AG08395 (cell line): ENCODE data around the gene PEA15.
A peak's percentile ranks its signal among the peaks of the same experiment; 100 is the strongest.

Experiments
- DNase-seq: peaks from one replicate; pipeline ENCODE4 v3.0.0; 2012; ENCODE audit warnings: mixed read lengths, low spot score

The PEA15 gene

DNA sequence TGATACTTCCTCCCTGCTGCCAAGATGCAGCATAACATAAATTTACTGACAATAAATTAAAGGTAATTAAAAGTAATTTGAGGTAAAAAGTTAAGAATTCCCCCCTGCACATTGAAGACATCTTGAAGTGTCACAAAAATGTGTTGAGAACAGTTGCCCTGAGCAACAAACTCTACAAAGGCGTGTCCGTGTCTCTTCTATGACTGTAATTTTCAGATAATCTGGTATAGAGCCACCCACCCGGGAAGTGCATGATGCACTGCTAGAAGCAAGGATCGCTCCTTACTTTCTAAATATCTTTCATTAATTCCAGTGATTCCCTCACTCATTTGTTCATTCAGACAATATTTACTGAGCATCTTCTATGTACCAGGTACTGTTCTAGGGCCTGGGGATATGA lies 25.8 kb upstream of the PEA15 start:
- no peak for DNase-seq

DNA sequence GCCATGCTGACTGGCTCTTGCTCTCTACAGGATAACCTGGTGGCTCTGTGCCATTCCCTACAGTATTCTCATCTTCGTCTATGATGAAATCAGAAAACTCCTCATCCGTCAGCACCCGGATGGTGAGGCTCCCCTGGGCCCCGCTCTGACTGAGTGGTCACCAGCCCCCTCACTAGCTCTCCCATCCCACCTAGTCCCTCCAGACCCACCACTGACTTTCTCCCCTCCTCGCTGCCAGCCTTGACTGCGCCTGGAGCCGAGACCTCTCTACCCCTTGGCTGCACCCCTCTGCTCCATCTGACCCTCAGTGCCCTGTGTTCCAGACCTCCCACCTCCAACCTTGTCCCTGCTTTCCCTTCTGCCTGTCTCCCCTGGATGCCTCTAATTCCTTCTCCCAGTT lies 18.9 kb upstream of the PEA15 start:
- no peak for DNase-seq

DNA sequence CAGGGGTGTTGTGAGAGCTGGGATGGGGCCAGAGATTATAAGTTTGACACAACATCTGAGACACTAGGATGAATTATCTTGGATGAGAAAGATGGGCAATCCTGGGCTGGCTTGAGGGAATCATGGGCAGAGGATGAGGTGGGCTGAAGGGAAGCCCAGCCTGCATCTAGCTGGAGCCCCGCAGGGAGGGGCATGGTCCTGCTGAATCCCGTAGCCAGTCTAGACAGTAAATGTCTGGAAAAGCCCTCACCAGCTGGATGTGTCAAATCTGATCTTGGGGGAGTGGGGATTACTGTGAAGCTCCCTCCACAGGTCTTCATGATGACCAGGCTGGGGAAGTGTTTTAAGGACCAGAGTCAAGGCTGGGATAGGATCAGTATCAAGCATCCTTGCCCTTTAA lies 18.5 kb upstream of the PEA15 start:
- no peak for DNase-seq

DNA sequence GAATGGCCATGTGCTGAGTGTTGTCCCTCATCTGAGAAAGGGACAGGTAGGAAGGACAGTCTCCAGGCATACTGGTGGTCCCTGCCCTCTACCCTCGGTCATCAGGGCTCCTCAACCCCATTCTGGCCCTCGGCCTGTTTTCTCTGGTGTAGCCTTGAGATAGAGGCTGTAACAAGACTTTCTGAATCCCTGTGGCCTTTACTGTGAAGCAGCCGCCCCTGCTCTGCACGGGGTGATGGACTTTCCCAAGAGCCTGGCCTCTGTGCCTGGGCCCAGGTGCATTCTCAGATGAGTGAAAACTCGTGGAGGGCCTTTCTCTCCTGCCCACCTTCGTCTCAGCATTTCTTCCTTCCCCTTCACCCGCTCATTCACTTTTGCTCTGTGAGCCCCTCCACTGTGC lies 17.8 kb upstream of the PEA15 start:
- DNase-seq, result no peak

DNA sequence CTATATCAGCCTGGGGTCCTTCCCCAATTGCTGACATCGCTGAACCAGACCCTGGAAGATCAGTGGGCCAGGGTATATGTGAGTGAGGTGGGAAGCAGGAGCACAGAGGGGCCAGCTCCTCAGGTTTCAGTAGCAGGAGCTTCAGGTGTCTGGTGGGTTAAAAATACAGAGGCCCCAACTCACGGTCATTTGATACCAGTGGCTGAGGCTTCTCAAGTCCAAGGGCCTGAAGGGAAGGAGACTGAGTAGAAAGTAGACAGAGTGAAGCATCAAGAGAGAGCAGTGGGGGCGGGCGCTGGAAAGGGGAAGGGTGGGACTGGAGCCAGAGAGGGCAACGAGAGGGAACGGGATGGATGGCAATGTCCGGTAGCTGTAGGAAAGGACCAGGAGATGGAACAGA lies 16.8 kb upstream of the PEA15 start:
- no peak for DNase-seq

DNA sequence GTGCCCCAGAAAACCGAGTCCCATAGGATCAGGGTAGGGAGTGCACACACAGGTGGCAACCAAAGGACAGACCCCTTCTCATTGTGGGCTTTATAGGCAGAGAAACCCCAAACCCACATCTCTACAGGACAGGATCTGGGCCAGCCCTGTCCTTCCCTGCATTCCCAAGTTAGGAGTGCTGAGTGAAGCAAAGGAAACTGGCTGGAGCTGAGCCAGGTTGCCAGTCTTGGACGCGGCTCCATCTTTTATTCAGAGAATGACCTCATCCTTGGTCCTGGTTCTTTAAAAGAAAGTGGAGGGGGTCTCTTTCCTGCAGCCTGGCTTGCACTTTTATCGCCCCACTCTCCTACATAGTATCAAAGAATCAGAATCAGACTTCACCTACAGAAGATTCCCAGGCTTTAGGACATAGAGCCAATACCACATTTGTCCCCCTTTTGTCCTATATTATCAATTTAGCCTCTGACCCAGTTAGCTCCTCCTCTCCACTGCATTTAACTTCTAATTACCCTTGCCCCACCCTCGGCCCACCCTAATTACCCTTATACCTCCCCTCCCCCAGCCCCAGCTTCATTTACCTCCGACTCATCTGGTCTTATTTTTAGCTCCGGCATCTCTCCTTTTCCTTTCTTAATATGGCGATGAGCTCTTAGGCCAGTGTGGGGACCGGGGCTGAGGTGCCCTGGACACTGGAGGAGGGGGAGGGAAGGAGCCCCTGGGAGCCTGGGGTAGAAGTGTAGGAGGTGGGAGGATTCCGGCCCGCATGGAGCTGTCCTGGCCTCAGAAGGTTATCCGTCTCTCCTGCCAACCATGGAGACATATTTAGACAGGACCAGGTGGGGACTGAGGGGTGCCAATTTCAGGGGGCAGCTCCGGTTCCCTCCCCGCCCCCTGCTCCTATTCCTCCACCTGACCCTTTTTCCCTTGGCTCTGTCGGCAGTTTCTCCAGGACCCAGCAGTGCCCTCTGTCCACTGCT lies 15.2 kb upstream of the PEA15 start, which contains the start of gene CASQ1:
TSS of gene CASQ1 (plus strand) at position 927 of the 977 bp plus-strand sequence. CDS start 177 bp downstream, outside the sequence.
- DNase-seq, result peak; percentile 45

DNA sequence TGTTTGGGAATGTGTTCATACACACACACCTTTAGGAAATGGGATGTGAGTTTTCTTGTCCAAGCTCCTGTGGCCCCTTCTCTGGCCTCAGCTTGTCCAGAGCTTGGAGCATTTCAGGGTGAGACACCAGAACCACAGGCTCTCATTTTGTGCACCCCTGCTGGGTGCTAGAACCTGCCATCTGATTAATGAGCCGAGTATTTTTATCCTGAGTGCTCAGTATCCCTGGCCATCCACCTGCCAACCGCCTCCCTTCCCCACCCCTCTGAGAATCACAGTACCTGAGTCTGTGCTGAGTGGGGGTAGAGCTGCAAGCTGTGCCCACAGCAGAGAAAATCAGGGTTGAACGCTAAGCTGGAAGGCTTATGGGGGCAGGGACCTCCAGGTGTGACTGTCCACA lies 13.4 kb upstream of the PEA15 start:
- DNase-seq, result no peak

DNA sequence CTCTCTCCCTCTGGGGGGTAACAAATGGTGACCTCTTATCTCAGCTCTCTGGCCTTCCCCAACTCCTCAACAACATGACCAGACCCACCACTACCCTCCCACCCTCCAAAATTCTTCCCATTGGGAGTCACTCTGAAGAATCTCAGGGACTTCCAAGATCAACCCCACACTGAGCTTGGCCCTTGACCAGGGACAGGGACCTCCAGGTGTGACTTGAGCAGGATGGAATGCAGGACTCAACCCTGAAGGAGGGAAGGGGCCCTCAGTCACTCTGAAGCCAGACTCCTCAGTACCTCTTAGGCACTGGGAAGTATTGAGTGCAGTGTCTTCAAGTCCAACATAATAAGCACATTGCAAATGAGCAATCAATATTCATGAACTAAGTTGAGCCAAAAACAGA lies 12.9 kb upstream of the PEA15 start:
- no peak for DNase-seq

DNA sequence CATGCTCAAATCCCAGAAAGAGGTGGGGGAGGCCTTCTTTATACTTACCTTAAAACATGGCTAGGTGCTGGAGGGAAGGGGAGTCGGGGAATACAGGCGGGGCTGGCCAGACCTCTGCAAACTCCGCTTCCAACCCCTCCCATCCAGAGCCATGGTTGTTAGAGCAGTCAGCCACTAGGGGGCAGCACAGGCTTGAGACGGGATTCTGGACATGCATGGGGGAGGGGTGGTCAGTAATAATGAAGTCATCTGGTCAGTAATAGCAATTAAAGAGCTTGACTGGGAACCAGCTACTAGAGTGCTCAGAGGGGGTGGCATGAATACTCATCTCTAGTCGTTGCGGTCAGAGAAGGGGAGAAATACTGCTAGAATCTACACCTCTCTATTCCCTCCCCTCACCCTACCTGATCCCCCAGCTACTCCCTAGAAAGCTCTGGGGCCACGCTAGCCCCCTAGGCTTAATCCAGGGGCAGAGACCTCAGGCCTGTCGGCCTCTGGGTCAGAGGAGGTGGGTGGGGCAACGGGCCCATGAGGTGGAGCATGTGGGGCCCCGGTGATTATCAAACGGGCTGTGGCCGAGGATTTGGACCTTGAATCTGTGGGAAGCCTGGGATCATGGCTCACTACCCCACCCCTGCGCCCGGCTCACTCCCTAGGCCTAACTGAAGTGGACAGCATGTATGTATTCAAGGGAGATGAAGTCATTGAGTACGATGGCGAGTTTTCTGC lies 11.9 kb upstream of the PEA15 start:
- peak; percentile 86 for DNase-seq

DNA sequence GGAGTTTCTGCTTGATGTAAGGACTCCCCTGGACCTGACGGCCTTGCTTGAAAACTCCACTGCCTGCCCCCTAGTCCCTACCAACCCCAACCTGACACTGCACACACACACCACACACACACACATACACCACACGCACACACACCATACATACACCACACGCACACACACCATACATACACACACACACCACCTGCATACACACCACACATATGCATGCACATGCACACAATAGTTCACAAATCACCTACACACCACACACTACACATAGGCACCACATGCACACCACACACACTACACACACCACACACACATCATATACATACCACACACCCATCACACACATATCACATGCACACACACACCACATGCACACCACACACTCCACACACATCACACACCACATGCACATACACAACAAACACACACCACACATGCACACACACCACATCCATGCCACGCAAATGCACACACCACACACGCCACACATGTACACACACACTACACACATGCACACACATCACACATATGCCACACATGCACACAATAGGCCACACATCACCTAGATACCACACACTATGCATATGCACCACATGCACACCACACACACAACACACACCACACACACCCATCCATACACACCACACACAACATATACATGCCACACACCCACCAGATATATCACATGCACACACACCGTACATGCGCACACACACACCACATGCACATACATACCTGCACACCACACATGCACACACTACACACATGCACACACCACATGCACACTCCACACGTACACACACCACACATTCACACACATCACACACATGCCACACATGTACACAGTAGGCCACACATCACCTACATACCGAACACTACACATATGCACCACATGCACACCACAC lies 11.1 kb upstream of the PEA15 start:
- DNase-seq, result no peak

DNA sequence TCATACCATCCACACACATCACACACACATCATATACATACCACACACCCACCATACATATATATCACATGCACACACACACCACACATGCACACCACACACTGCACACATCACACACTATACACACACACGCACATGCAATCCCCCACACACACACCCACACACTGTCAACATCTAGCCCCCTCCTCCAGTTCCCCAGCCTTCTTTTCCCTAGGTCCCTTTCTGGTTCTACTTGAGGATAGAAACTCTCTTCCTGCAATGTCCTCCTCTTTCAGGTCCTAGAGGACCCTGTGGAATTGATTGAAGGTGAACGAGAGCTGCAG lies 10.5 kb upstream of the PEA15 start:
- DNase-seq, result no peak

DNA sequence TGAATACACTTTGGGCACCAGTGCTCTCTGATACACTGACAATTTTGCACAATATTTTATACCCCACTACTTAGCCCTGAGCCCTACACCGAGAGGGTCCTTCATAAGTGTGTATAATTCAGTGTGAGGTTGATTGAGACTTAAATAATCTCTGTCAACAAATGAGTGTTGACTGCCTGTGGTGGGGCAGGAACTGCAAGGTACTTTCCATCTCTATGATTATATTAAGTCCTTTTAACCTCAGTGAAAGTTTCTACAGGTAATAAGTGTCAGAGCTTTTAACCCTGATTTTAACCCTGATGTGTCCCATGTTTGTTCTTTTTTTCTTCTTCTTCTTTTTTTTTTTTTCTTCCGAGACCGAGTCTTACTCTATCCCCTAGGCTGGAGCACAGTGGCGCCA lies 9.0 kb upstream of the PEA15 start:
- DNase-seq, result no peak

DNA sequence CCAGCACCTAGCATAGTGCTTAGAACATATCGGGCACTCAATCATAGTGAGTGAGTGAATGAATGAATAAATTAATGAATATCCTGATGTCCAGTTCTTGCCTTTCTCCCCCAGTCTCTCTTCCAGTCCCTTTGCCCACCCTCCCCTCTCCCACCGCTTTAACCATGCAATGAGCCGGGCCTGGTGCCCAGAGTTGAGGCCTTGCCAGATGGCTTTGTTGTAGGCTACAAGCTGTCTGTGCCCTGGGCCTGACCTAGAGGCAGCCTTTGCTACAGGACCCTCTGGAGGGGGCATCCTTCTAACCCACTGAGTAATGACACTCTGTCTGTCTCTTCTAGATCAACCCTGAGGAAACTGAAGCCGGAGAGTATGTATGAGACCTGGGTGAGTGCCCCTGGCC lies 8.0 kb upstream of the PEA15 start:
- DNase-seq, result no peak

DNA sequence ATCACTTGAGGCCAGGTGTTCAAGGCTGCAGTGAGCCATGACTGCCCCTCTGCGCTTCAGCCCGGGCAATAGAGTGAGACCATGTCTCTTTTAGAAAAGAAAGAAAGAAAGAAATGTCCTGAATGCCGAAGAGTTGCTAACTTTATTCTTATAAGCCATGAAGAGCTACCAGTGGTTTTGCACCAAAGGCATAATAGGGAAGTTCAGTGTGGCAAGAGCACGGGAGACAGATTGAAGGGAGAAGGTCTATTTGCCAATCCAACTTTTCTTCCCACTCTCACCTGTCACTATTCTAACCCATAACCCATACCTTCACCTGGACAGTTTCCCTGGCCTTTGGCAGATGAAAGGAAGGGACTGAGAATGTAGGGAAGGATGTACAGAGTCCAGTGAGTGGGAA lies 4.4 kb upstream of the PEA15 start:
- DNase-seq, result no peak

DNA sequence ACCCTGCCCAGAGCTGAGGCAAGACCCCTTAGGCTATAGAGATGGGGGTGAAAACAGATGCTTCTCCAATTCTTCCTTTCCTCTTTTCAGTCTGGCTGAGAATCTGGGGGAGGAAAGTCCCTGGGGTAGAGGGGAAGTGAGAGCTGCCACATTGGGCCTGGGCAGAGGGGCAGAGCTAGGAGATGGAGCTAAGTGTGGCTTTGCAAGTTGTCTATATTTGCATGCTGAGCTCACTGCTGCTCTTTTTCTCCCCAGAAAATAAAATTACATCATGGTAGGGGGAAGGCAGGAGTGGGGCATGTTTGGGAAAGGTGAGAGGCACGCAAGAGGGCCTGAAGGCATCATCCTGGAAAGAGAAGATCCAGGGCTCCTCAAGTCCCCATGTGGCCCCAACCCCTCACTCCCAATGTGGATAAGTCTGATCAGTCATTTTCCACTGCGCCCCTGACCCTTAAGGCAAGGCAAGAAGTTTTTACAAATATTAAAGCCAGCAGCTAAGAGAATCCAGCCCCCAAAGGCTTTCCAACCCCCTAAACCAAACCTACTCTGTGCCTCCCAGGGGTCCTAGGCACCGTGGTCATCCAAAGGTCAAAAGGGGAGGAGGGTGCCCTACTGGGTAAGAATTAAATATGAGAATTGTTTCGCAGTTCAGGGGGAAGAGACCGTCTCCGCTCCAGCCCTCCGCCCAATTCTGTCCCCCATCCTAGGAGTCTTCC lies 500 bp upstream of the PEA15 start:
- no peak for DNase-seq

DNA sequence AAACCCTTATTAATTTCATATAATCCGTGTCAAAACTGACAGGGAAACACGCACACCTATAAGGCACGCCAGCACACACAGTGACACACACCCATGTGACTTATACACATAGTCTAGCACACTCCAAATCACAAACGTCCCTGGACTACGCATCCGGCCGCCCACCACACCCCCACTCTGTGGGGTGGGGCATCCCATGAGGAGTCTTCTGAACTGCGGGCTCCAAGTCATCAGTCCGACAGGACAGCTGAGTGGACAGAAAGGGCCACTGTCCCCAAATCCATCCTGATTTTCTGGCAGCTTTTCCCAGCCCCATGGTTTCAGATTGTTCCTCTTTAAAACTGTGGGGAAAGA lies 829 bp downstream of the PEA15 start:
- DNase-seq, result peak; percentile 75

DNA sequence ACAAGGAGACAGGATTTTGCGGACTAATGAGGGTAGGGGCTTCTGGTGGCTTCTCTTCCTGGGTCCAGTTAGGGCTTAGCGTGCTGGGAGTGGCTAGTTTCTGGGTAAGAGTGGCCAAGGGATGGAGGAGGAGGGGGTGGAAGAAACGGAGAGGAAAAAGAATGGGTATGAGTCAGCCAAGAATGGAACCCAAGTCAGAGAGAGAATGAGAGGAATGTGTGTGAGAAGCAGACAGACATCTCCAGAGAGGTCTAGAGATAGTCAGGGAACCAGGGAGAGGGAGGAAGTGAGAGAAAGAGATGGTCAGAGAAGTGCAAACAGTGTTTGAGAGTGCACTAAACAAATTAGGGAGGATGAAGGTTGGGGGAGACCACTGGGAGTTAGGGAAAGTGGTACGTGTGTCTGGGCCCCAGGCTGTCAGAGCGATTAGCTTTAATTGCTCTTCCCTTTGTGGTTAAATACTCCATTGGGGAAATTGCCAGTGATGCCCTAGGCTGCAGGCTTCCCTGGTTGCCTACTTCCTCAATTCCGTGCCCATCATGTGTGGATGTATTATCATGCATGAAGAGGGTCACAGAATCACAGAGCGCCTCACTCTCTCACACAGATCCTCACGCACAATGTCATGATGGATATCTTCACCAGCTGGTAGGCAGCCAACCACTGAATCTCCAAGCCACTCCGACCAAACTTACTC lies 1.4 kb downstream of the PEA15 start:
- peak; percentile 96 for DNase-seq

DNA sequence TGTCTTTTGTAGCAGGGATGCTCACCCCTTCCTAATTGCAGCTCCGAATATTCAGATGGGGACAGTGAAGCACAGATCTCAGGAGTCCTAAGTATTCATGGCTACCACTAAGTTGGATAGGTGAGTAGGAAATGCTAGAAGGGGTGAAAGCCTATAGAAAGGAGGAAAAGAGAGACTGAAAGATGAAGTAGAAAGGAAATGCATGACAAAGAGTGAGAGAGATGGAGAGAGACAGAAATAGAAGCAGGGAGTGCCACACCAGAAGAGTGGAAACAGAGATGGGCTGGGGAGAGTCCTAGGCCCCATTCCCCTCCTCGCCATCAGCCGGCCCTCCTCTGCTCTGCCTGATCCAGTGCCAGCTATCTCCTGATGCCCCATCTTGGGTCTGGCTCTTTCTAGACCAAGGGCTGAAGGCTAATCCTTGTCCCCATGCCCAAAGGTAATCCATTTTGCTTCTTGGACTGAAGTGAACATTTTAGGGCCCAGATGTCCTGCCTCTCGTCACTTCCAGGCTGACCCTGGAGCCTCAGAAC lies 2.0 kb downstream of the PEA15 start:
- DNase-seq, result no peak

DNA sequence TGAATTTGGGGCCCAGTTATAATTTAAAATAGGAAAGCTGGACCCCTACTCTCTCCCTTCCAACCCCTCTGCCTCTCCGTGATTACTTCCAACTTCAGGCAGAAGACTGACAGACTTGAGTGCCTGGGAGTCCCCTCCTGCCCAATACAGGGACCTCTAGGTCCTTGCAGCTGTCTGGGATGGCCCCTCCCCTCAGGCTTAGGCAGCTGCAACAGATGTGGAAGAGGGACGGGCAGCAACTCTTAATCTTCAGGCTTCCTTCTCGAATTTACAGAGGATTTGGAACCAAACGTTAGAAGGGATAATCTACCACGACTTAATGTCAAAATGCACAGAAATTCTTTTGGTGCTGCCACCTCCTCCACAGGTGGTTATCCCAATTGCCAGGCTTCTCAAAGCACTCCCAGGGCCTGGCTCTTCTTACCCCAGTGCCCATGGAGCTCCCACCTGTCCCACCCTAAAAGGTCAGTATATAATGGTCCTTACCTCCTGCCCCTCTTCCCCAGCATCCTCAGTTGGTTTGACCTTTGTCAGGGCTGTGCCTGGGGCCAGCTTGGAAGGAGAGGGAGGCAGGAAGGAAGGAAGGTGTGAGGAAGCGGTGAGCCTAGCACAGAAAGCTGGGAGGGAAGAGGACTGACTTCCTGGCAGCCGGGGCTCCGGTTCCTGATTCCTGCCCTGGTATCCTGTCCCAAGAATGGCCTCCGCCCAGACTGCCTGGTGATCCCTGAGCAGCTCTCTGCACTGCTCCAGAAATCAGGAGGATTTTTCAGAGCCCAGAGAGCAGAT lies 2.8 kb downstream of the PEA15 start:
- no peak for DNase-seq
